GM23338 (cell line): Measurements from ENCODE around the gene LRRFIP1. TPM values are rescaled to one million over a fixed set of nuclear protein-coding genes. Genes with fewer than 3 reads are reported as not detected.

Experiments
- ATAC-seq: fragments of 200-7000 bp; cut with Tn5 transposase; 3 replicates; pipeline ENCODE4 v1.9.1; 2020
- DNase-seq: peaks from one replicate; pipeline ENCODE4 v3.0.0-alpha.2; 2015; ENCODE audit warnings: low spot score
- H2AFZ ChIP-seq: fragments of 200-600 bp; sonication (generic); 2 replicates; pipeline ENCODE4 v1.8.0; 2016; ENCODE audit warnings: antibody characterized with exemption, mild to moderate bottlenecking, moderate library complexity
- H3F3A ChIP-seq: fragments of 200-600 bp; sonication (generic); replicated peaks from 2 replicates; pipeline ENCODE4 v1.8.0; 2017; ENCODE audit warnings: antibody characterized with exemption, mixed run types, low read depth
- H3K27ac ChIP-seq: fragments of 200-600 bp; sonication (generic); 2 replicates; pipeline ENCODE4 v1.6.1; 2016; ENCODE audit warnings: low read depth
- H3K27me3 ChIP-seq: fragments of 200-600 bp; sonication (generic); 2 replicates; pipeline ENCODE4 v1.8.0; 2016; ENCODE audit warnings: mild to moderate bottlenecking, mixed run types, moderate library complexity; ENCODE audit not compliant: insufficient read depth
- H3K36me3 ChIP-seq: fragments of 200-600 bp; sonication (generic); 2 replicates; pipeline ENCODE4 v1.8.0; 2016; ENCODE audit warnings: mild to moderate bottlenecking; ENCODE audit not compliant: insufficient read depth
- H3K4me1 ChIP-seq: fragments of 200-600 bp; sonication (generic); 2 replicates; pipeline ENCODE4 v1.8.0; 2016; ENCODE audit warnings: mild to moderate bottlenecking, moderate library complexity; ENCODE audit not compliant: insufficient read depth
- H3K4me2 ChIP-seq: fragments of 200-600 bp; sonication (generic); 2 replicates; pipeline ENCODE4 v1.7.1; 2017; ENCODE audit warnings: mixed run types
- H3K4me3 ChIP-seq: fragments of 200-600 bp; sonication (generic); 2 replicates; pipeline ENCODE4 v1.6.1; 2016; ENCODE audit warnings: mixed run types
- H3K79me2 ChIP-seq: fragments of 200-600 bp; sonication (generic); replicated peaks from 2 replicates; pipeline ENCODE4 v1.8.0; 2017; ENCODE audit warnings: mild to moderate bottlenecking; ENCODE audit not compliant: insufficient read depth
- H3K9me2 ChIP-seq: fragments of 200-600 bp; sonication (generic); 2 replicates; pipeline ENCODE4 v1.8.0; 2017; ENCODE audit not compliant: insufficient read depth
- H4K20me1 ChIP-seq: fragments of 200-600 bp; sonication (generic); replicated peaks from 2 replicates; pipeline ENCODE4 v1.8.0; 2017; ENCODE audit warnings: mild to moderate bottlenecking; ENCODE audit not compliant: insufficient read depth
- H3K27ac Mint-ChIP-seq: 2 replicates; pipeline ENCODE4 v1.8.0; 2020; ENCODE audit warnings: inconsistent platforms, mild to moderate bottlenecking, moderate library complexity, mixed read lengths
- H3K27me3 Mint-ChIP-seq: 3 replicates; pipeline ENCODE4 v1.8.0; 2022; ENCODE audit warnings: low read depth, mild to moderate bottlenecking, moderate library complexity, mixed read lengths, inconsistent platforms; ENCODE audit not compliant: insufficient read depth, poor library complexity
- H3K36me3 Mint-ChIP-seq: 3 replicates; pipeline ENCODE4 v1.8.0; 2021; ENCODE audit warnings: low read depth, mild to moderate bottlenecking, inconsistent platforms, moderate library complexity, mixed read lengths
- H3K4me1 Mint-ChIP-seq: 3 replicates; pipeline ENCODE4 v1.8.0; 2020; ENCODE audit warnings: mild to moderate bottlenecking, inconsistent platforms, mixed read lengths
- H3K4me3 Mint-ChIP-seq: 3 replicates; pipeline ENCODE4 v1.8.0; 2021; ENCODE audit warnings: moderate library complexity, mild to moderate bottlenecking, inconsistent platforms, mixed read lengths
- H3K9me3 Mint-ChIP-seq: 3 replicates; pipeline ENCODE4 v1.8.0; 2020; ENCODE audit warnings: moderate library complexity, mild to moderate bottlenecking, inconsistent platforms, mixed read lengths
- CREB1 ChIP-seq: fragments of 250-450 bp; sonication (Bioruptor Pico); IDR thresholded peaks from 2 replicates; pipeline ENCODE4 v1.5.0; 2020; ENCODE audit warnings: low read depth, mild to moderate bottlenecking, moderate library complexity
- EZH2 ChIP-seq: fragments of 200-600 bp; sonication (generic); IDR thresholded peaks from one replicate; pipeline ENCODE4 v1.8.0; 2017; ENCODE audit warnings: antibody characterized with exemption, mild to moderate bottlenecking, low read depth; ENCODE audit not compliant: unreplicated experiment
- JUNB ChIP-seq: IDR thresholded peaks from one replicate; pipeline ENCODE4 v1.6.1; 2016; ENCODE audit warnings: antibody characterized with exemption; ENCODE audit not compliant: unreplicated experiment
- NANOG ChIP-seq: IDR thresholded peaks from 2 replicates; pipeline ENCODE4 v1.6.1; 2016; ENCODE audit warnings: antibody characterized with exemption, borderline replicate concordance
- ZNF331 ChIP-seq: fragments of 250-450 bp; sonication (Bioruptor Pico); IDR thresholded peaks from 2 replicates; pipeline ENCODE4 v1.5.0; 2020; ENCODE audit warnings: low read depth, mild to moderate bottlenecking, moderate library complexity
- polyA plus RNA-seq: library from polyadenylated mRNA; unstranded; fragments of >200 nt; fragmentation: Nextera tagmentation; extraction: Ambion mirVana; gene quantifications from 2 replicates; pipeline ENCODE4 v1.2.1, GENCODE V29; 2016
- total RNA-seq: library from RNA; depleted of rRNA; stranded (reverse); fragments of >200 nt; shearing (Covaris generic); gene quantifications from 2 replicates; pipeline ENCODE4 v1.2.3, GENCODE V29; 2014
- TF ChIP-seq, protein P1 (sequence below): fragments of 250-450 bp; sonication (Bioruptor Pico); IDR thresholded peaks from 2 replicates; pipeline ENCODE4 v1.5.0; 2020; ENCODE audit warnings: mild to moderate bottlenecking, moderate library complexity
- TF ChIP-seq, protein P2 (sequence below): IDR thresholded peaks from 2 replicates; pipeline ENCODE4 v1.6.1; 2016; ENCODE audit warnings: antibody characterized with exemption

Gene LRRFIP1
- total and polyA plus RNA-seq, 2 experiments from 2014 or later, result 59.6 to 178 TPM

DNA sequence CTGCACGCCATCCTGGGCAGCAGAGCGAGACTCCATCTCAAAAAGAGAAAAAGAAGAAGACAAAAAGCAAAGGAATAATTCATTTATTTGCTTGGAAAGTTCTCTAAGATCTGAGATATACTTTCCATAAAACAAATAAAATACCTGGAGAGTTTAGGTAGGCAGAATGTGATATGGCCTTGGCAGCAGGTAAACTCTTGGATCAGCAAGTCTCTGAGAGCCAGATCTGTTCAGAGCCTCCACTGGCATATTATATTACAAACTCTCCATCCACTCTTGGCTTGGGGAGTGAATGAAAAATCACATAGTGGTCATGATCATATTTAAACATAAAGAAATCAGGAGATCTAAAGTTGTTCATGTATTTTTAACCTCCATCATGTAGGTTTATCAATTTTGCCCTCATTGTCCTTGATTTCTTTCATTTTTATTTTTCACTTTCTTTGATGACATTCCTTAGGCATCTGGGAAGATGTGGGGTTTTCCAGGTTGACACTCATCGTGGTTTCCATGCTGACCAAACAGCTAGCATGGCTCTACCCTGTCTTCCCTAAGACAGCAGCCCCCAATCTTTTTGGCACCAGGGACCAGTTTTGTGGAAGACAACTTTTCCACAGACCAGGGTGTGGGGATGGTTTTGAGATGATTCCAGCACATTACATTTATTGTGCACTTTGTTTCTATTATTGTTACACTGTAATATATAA, 10.2 kb downstream of the LRRFIP1 start:
- Histone ChIP-seq H3K4me3 (no peak overlapping the region), H3K4me2 (no peak overlapping the region), H3K27me3 (peaks cover 7% of the 10 kb centered on the region), H4K20me1 (0 out of 2 replicates have a peak, but pooled peaks cover 4% of the 10 kb centered on the region), H3K36me3 (0 out of 2 replicates have a peak, but pooled peaks cover 4% of the 10 kb centered on the region), H3F3A (no peaks in the 10 kb centered on the region), H2AFZ (no peak overlapping the region), H3K4me1 (no peaks in the 10 kb centered on the region), H3K79me2 (peaks cover 25% of the 10 kb centered on the region), H3K27ac (no peak overlapping the region), H3K9me2 (peaks cover 3% of the 10 kb centered on the region; the same call in 1 of the 2 replicates)
- Mint-ChIP-seq H3K4me3 (no peak overlapping the region), H3K27ac (no peak overlapping the region), H3K27me3 (peaks cover 3% of the 10 kb centered on the region), H3K36me3 (peaks cover 56% of the 10 kb centered on the region), H3K9me3 (peaks cover 30% of the 10 kb centered on the region), H3K4me1 (no peaks in the 10 kb centered on the region)
- DNase-seq (no peak), ATAC-seq (no peak)
- TF ChIP-seq NANOG (no peak), JUNB (no peak), CREB1 (CRISPR knock-in tag) (no peak), EZH2 (no peak), ZNF331 (no peak)
- TF ChIP-seq, protein P1, sequence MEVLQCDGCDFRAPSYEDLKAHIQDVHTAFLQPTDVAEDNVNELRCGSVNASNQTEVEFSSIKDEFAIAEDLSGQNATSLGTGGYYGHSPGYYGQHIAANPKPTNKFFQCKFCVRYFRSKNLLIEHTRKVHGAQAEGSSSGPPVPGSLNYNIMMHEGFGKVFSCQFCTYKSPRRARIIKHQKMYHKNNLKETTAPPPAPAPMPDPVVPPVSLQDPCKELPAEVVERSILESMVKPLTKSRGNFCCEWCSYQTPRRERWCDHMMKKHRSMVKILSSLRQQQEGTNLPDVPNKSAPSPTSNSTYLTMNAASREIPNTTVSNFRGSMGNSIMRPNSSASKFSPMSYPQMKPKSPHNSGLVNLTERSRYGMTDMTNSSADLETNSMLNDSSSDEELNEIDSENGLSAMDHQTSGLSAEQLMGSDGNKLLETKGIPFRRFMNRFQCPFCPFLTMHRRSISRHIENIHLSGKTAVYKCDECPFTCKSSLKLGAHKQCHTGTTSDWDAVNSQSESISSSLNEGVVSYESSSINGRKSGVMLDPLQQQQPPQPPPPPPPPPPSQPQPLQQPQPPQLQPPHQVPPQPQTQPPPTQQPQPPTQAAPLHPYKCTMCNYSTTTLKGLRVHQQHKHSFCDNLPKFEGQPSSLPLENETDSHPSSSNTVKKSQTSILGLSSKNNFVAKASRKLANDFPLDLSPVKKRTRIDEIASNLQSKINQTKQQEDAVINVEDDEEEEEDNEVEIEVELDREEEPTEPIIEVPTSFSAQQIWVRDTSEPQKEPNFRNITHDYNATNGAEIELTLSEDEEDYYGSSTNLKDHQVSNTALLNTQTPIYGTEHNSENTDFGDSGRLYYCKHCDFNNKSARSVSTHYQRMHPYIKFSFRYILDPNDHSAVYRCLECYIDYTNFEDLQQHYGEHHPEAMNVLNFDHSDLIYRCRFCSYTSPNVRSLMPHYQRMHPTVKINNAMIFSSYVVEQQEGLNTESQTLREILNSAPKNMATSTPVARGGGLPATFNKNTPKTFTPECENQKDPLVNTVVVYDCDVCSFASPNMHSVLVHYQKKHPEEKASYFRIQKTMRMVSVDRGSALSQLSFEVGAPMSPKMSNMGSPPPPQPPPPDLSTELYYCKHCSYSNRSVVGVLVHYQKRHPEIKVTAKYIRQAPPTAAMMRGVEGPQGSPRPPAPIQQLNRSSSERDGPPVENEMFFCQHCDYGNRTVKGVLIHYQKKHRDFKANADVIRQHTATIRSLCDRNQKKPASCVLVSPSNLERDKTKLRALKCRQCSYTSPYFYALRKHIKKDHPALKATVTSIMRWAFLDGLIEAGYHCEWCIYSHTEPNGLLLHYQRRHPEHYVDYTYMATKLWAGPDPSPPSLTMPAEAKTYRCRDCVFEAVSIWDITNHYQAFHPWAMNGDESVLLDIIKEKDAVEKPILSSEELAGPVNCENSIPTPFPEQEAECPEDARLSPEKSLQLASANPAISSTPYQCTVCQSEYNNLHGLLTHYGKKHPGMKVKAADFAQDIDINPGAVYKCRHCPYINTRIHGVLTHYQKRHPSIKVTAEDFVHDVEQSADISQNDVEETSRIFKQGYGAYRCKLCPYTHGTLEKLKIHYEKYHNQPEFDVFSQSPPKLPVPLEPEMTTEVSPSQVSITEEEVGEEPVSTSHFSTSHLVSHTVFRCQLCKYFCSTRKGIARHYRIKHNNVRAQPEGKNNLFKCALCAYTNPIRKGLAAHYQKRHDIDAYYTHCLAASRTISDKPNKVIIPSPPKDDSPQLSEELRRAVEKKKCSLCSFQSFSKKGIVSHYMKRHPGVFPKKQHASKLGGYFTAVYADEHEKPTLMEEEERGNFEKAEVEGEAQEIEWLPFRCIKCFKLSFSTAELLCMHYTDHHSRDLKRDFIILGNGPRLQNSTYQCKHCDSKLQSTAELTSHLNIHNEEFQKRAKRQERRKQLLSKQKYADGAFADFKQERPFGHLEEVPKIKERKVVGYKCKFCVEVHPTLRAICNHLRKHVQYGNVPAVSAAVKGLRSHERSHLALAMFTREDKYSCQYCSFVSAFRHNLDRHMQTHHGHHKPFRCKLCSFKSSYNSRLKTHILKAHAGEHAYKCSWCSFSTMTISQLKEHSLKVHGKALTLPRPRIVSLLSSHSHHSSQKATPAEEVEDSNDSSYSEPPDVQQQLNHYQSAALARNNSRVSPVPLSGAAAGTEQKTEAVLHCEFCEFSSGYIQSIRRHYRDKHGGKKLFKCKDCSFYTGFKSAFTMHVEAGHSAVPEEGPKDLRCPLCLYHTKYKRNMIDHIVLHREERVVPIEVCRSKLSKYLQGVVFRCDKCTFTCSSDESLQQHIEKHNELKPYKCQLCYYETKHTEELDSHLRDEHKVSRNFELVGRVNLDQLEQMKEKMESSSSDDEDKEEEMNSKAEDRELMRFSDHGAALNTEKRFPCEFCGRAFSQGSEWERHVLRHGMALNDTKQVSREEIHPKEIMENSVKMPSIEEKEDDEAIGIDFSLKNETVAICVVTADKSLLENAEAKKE, result no peak
- TF ChIP-seq, protein P2, sequence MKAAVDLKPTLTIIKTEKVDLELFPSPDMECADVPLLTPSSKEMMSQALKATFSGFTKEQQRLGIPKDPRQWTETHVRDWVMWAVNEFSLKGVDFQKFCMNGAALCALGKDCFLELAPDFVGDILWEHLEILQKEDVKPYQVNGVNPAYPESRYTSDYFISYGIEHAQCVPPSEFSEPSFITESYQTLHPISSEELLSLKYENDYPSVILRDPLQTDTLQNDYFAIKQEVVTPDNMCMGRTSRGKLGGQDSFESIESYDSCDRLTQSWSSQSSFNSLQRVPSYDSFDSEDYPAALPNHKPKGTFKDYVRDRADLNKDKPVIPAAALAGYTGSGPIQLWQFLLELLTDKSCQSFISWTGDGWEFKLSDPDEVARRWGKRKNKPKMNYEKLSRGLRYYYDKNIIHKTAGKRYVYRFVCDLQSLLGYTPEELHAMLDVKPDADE, result no peak
